ES-I3 (cell line): ENCODE results near the gene HPSE2.
"Not testable (repeated sequence)": the region's sequence is repeated elsewhere in the genome, so short reads cannot be mapped to it uniquely, and the experiment has no call there.

Experiments
- H3K36me3 ChIP-seq: 2 replicates; pipeline ENCODE4 v1.6.1; 2013; ENCODE audit warnings: mild to moderate bottlenecking, low read length, control low read depth, moderate library complexity; ENCODE audit not compliant: insufficient read depth
- H3K4me1 ChIP-seq: 2 replicates; pipeline ENCODE4 v1.6.1; 2013; ENCODE audit warnings: mild to moderate bottlenecking, control low read depth, low read length; ENCODE audit not compliant: insufficient read depth
- H3K9ac ChIP-seq: 2 replicates; pipeline ENCODE4 v1.6.1; 2013; ENCODE audit warnings: low read depth, mild to moderate bottlenecking, low read length, moderate library complexity
- H3K9me3 ChIP-seq: 2 replicates; pipeline ENCODE4 v1.6.1; 2013; ENCODE audit warnings: mild to moderate bottlenecking, low read length, moderate library complexity; ENCODE audit not compliant: control insufficient read depth, insufficient read depth

The HPSE2 gene

GRCh38 chr10:98511876-98512275 lies 723.8 kb downstream of the HPSE2 start:
- H3K4me1 ChIP-seq, result no peaks in the 10 kb centered on the region
- H3K36me3 ChIP-seq, result no peaks in the 10 kb centered on the region
- H3K9me3 ChIP-seq, result no peaks in the 10 kb centered on the region
- no peak overlapping the region for H3K9ac ChIP-seq

GRCh38 chr10:98510412-98510995 lies 725.1 kb downstream of the HPSE2 start:
- Histone ChIP-seq H3K9ac (no peak overlapping the region), H3K4me1 (no peaks in the 10 kb centered on the region), H3K9me3 (no peaks in the 10 kb centered on the region), H3K36me3 (no peaks in the 10 kb centered on the region)

GRCh38 chr10:98509745-98510144 lies 725.9 kb downstream of the HPSE2 start:
- no peaks in the 10 kb centered on the region for H3K36me3 ChIP-seq
- H3K9me3 ChIP-seq, result no peaks in the 10 kb centered on the region
- no peak overlapping the region for H3K9ac ChIP-seq
- no peaks in the 10 kb centered on the region for H3K4me1 ChIP-seq

DNA sequence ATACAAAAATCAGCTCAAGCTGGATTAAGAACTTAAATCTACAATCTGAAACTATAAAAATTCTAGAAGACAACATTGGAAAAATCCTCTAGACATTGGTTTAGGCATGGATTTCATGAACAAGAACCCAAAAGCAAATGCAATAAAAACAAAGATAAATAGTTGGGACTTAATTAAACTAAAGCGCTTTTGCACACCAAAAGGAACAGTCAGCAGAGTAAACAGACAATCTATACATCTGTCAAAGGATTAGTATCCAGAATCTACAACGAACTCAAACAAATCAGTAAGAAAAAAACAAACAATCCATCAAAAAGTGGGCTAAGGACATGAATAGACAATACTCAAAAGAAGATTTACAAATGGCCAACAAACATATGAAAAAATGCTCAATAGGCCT lies 733.1 kb downstream of the HPSE2 start:
- not testable (repeated sequence) for H3K9ac ChIP-seq, H3K4me1 ChIP-seq, H3K36me3 ChIP-seq, H3K9me3 ChIP-seq

GRCh38 chr10:98492763-98493162 lies 742.9 kb downstream of the HPSE2 start:
- no peaks in the 10 kb centered on the region for H3K4me1 ChIP-seq
- H3K9me3 ChIP-seq, result peaks cover 4% of the 10 kb centered on the region; the same call in 1 of the 2 replicates
- H3K9ac ChIP-seq, result no peak overlapping the region
- no peaks in the 10 kb centered on the region for H3K36me3 ChIP-seq

DNA sequence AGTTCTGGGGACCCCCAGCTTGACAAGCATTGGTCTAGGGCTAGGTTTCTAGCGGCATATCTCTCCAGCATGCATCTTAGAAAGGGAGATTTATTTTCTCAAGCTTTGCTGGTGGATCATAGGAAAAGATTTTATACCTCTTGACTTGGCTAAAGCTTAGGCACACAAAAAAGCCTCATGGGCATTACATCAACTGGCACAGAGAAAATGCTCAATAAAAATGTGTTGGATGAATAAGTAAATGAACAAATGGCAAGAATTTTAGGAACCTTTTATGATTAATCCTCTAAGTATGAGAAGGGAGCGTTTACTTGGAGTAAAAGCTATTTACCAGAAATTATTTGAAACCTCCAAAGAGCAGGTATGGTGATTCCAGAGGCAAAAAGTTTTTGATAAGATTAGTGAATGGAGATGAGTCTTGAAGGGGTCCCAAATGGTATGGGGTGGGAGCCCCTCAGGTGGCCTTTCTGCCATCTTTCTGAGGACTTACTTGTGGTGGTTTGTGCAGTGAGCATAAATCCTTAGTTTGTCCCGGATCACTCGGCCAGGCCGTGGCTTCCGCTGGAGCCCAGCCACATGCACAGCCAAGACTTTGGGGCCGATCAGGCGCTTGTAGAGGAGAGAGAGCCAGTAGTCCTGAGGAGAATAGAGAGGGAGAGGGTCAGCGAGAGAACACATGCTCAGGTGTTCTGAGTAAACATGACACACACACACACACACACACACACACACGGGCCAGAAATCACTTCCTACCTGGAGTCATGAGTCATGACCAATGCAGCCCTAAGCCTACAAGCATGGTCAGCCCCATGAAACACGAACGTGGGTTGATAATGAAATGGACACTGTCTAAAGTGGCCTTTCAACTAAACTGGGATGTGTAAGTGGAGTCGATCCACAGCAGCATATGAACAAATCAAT lies 745.8 kb downstream of the HPSE2 start:
- H3K9me3 ChIP-seq, result peaks cover 4% of the 10 kb centered on the region; the same call in 1 of the 2 replicates
- no peaks in the 10 kb centered on the region for H3K4me1 ChIP-seq
- H3K36me3 ChIP-seq, result no peaks in the 10 kb centered on the region
- no peak overlapping the region for H3K9ac ChIP-seq

DNA sequence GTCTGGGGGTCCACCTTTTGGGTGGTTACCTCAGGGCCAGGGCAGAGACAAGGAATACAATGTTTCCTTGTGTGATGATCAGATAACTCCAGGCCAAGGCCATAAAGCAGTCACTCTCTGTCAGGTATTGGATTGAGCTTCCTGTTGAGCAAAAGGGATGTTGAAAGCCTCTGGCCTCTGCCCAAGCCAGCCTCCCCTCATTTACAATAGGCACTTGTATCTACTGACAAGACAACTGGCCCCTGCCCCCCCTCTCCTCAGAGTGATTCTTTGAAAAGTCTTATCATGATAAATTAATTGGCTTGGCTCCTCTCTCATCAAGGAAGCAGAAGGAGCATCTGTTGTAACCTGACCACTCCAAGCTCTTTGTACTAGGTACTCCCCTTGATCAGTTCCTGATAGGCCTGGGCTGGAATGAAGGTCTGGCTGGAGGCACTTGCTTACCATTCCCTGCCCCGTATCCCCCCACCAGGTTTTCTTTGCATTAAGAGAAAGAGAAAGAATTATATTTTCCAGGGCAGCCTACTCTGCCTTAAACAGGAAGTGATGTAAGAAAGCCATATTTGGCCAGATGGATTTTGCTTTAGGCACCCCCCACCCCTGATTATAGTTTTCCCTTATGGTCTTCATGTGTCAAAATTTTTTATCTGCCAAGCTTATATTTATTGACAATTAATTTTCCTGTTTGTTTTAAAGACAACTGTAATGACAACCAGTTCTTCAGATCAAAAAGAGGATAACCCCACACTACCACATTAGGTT lies 746.8 kb downstream of the HPSE2 start:
- H3K36me3 ChIP-seq, result no peaks in the 10 kb centered on the region
- no peak overlapping the region for H3K9ac ChIP-seq
- H3K4me1 ChIP-seq, result no peaks in the 10 kb centered on the region
- H3K9me3 ChIP-seq, result peaks cover 5% of the 10 kb centered on the region; the same call in 1 of the 2 replicates

DNA sequence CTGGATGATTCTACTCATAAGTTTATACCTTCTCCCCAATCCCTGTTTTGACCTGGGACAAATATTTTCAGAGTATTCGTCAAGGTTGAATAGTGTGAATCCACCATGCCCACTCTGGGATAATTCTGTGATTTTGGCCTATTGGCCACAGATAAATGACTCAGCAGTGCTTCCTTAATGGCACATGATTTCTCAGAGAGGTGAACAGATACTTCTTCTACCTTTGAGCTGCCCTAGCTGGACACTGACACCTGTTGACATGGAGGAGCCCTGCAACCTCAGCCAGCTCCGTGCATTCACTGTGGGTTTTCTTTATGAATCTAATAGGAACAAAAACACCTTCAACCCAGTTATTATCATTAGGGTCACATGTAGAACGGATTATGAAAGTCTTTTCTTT lies 748.0 kb downstream of the HPSE2 start:
- Histone ChIP-seq H3K9ac (no peak overlapping the region), H3K36me3 (no peaks in the 10 kb centered on the region), H3K9me3 (peaks cover 4% of the 10 kb centered on the region; the same call in 1 of the 2 replicates), H3K4me1 (no peaks in the 10 kb centered on the region)

DNA sequence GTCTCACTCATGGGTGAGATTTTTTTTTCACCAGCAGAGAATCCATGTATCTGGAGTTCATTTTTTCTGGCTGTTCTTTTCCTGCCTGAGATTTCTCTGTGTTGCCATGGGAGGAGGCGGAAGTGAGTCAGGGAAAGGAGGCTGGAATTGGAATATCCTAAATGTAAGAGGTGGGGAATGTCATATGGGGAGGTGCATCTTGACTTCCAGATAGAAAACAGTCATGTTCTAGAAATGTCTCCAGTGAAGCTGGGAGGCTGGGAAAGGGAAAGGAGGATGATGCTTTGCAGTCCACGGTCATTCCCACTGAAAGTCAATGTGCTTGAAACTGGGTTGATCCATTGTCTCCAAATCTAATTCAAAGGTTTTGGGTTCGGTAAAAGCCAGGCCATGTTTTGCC lies 749.2 kb downstream of the HPSE2 start:
- Histone ChIP-seq H3K4me1 (no peaks in the 10 kb centered on the region), H3K9me3 (peaks cover 4% of the 10 kb centered on the region; the same call in 1 of the 2 replicates), H3K9ac (no peak overlapping the region), H3K36me3 (no peaks in the 10 kb centered on the region)

- no peaks in the 10 kb centered on the region for H3K4me1 ChIP-seq
- H3K36me3 ChIP-seq, result no peaks in the 10 kb centered on the region
- peaks cover 4% of the 10 kb centered on the region; the same call in 1 of the 2 replicates for H3K9me3 ChIP-seq
- no peak overlapping the region for H3K9ac ChIP-seq
Measured at GRCh38 chr10:98485959-98486358, 749.7 kb downstream of the HPSE2 start.

GRCh38 chr10:98483658-98484057 lies 752.0 kb downstream of the HPSE2 start:
- Histone ChIP-seq H3K4me1 (peaks cover 3% of the 10 kb centered on the region; the same call in 1 of the 2 replicates), H3K9me3 (peaks cover 4% of the 10 kb centered on the region; the same call in 1 of the 2 replicates), H3K36me3 (no peaks in the 10 kb centered on the region)

GRCh38 chr10:98482096-98482495 lies 753.6 kb downstream of the HPSE2 start:
- H3K9me3 ChIP-seq, result peaks cover 4% of the 10 kb centered on the region; the same call in 1 of the 2 replicates
- H3K36me3 ChIP-seq, result no peaks in the 10 kb centered on the region
- peaks cover 5% of the 10 kb centered on the region; the same call in 1 of the 2 replicates for H3K4me1 ChIP-seq
- no peak overlapping the region for H3K9ac ChIP-seq

More at GRCh38 chr10:98483658-98484057, 752.0 kb downstream of the HPSE2 start:
- no peak overlapping the region; the same call in 1 of the 2 replicates for H3K9ac ChIP-seq

- H3K9me3 ChIP-seq, result peaks cover 4% of the 10 kb centered on the region; the same call in 1 of the 2 replicates
Measured at GRCh38 chr10:98481404-98481945, 754.2 kb downstream of the HPSE2 start.

More at GRCh38 chr10:98481404-98481945, 754.2 kb downstream of the HPSE2 start:
- H3K4me1 ChIP-seq, result peaks cover 5% of the 10 kb centered on the region; the same call in 1 of the 2 replicates
- H3K36me3 ChIP-seq, result no peaks in the 10 kb centered on the region
- H3K9ac ChIP-seq, result no peak overlapping the region
